Tibial nerve (tissue), 4 donors: ENCODE results near the gene PNKD.
A peak's percentile ranks its signal among the peaks of the same experiment; 100 is the strongest.

Experiments
- EP300 ChIP-seq, 2 donors: sonication (generic); formaldehyde crosslinking; IDR thresholded peaks; one replicate each; pipeline ENCODE4 v1.6.1; 2017; ENCODE audit warnings: antibody characterized with exemption in 2 of 2, mild to moderate bottlenecking in 1 of 2
- POLR2A ChIP-seq, 2 donors: fragments of 450-650 bp; IDR thresholded peaks; one replicate each; pipeline ENCODE4 v1.6.1; 2017; ENCODE audit warnings: antibody characterized with exemption in 2 of 2, mild to moderate bottlenecking in 2 of 2, moderate library complexity in 2 of 2
- TF ChIP-seq, protein P1 (sequence below), 5 experiments: fragments of 200-600 bp in 3 of 5; fragments of 450-650 bp in 2 of 5; sonication (generic) in 3 of 5; IDR thresholded peaks; one replicate each; pipeline ENCODE4 v1.5.1; 2016 to 2019; ENCODE audit warnings: antibody characterized with exemption in 5 of 5, mild to moderate bottlenecking in 3 of 5, moderate library complexity in 2 of 5

DNA sequence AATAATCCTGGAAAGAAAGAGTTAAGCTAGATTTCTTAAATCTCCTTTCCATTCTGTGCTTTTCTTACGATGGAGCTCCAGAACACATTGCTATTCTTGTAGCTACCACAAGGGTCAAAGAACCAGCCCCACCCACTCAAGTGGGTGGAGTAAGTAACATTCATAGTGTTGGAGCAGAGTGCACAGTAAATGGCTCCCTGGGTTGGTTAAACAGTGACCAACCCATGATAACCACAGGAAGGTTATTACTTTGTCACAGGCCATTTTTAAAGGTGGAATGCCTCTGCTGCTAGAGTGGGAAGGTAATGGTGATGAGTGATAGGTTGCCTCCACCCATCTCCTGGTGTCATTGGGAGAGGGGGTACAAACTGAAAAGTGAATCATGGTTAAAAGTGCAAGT lies 39.4 kb upstream of the PNKD start:
- TF ChIP-seq, protein P1, sequence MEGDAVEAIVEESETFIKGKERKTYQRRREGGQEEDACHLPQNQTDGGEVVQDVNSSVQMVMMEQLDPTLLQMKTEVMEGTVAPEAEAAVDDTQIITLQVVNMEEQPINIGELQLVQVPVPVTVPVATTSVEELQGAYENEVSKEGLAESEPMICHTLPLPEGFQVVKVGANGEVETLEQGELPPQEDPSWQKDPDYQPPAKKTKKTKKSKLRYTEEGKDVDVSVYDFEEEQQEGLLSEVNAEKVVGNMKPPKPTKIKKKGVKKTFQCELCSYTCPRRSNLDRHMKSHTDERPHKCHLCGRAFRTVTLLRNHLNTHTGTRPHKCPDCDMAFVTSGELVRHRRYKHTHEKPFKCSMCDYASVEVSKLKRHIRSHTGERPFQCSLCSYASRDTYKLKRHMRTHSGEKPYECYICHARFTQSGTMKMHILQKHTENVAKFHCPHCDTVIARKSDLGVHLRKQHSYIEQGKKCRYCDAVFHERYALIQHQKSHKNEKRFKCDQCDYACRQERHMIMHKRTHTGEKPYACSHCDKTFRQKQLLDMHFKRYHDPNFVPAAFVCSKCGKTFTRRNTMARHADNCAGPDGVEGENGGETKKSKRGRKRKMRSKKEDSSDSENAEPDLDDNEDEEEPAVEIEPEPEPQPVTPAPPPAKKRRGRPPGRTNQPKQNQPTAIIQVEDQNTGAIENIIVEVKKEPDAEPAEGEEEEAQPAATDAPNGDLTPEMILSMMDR (IDR thresholded peaks at IDR 0.05) = peak in 1 of 5 experiments; percentile 11
- TF ChIP-seq POLR2A (IDR thresholded peaks at IDR 0.05) (no peak), EP300 (IDR thresholded peaks at IDR 0.05) (no peak)
